Spleen (tissue), 11 donors: ENCODE results near the gene FCRL6. TPM values are rescaled to one million over a fixed set of nuclear protein-coding genes. Genes with fewer than 3 reads are reported as not detected.

Experiments
- DNase-seq: peaks from one replicate; pipeline ENCODE4 v3.0.0-alpha.2; 2020
- H3K27ac ChIP-seq, 8 donors: fragments of 200-600 bp; sonication (generic) in 7 of 8; 1 replicate in 4 of 8; 2 replicates in 4 of 8; pipeline versions ENCODE4 v1.5.0 to v1.8.0; 2016 to 2021; ENCODE audit warnings: inconsistent platforms in 4 of 8, mild to moderate bottlenecking in 4 of 8, moderate library complexity in 1 of 8
- H3K27me3 ChIP-seq, 7 donors: fragments of 200-600 bp; sonication (generic) in 6 of 7; replicated peaks in 1 of 7; 1 replicate in 4 of 7; 2 replicates in 3 of 7; pipeline versions ENCODE4 v1.5.0 to v1.8.0; 2016 to 2021; ENCODE audit warnings: inconsistent platforms in 3 of 7, mild to moderate bottlenecking in 1 of 7
- H3K36me3 ChIP-seq, 6 donors: fragments of 200-600 bp; sonication (generic) in 5 of 6; 1 replicate in 4 of 6; 2 replicates in 2 of 6; pipeline versions ENCODE4 v1.5.0 to v1.8.0; 2016 to 2021; ENCODE audit warnings: inconsistent platforms in 2 of 6
- H3K4me1 ChIP-seq, 6 donors: fragments of 200-600 bp; sonication (generic) in 5 of 6; 1 replicate in 3 of 6; 2 replicates in 3 of 6; pipeline versions ENCODE4 v1.5.0 to v1.8.0; 2016 to 2021; ENCODE audit warnings: inconsistent platforms in 3 of 6
- H3K4me3 ChIP-seq, 8 donors: fragments of 200-600 bp; sonication (generic) in 7 of 8; 1 replicate in 4 of 8; 2 replicates in 4 of 8; pipeline versions ENCODE4 v1.5.0 to v1.8.0; 2016 to 2021; ENCODE audit warnings: inconsistent platforms in 4 of 8, mild to moderate bottlenecking in 4 of 8, moderate library complexity in 2 of 8
- H3K9me3 ChIP-seq, 8 donors: fragments of 200-600 bp; sonication (generic) in 7 of 8; 1 replicate in 4 of 8; 2 replicates in 4 of 8; pipeline versions ENCODE4 v1.5.0 to v1.8.0; 2016 to 2021; ENCODE audit warnings: inconsistent platforms in 4 of 8
- POLR2A ChIP-seq, 3 donors: fragments of 450-650 bp; IDR thresholded peaks; one replicate each; pipeline ENCODE4 v1.5.1; 2017; ENCODE audit warnings: antibody characterized with exemption in 3 of 3, mild to moderate bottlenecking in 1 of 3
- POLR2AphosphoS5 ChIP-seq, 3 donors: sonication (generic); formaldehyde crosslinking; IDR thresholded peaks; one replicate each; pipeline ENCODE4 v1.5.1; 2017; ENCODE audit warnings: antibody characterized with exemption in 3 of 3
- WGBS, 5 donors: extraction: QIAGEN DNeasy Blood & Tissue Kit in 3 of 5; methylation state at CpG; one replicate each; pipeline versions ENCODE4 v1.1.5 to v1.1.7; 2013 to 2018; 5-methylcytosine and 5-hydroxymethylcytosine counted together
- intact Hi-C: fragments of 100-400 bp; cut with DNase I; formaldehyde crosslinking; loops from one replicate; pipeline ENCODE4 v1.15.0; 2023; ENCODE audit warnings: low total_unique reads
- polyA plus RNA-seq, 3 donors: library from polyadenylated mRNA; stranded (reverse); fragments of 200-250 nt; gene quantifications; one replicate each; pipeline ENCODE4 v1.2.1, GENCODE V29; 2013
- total RNA-seq, 7 donors: library from RNA; depleted of rRNA in 3 of 7; stranded (reverse); fragments of >200 nt in 3 of 7; fragmentation: NEBNext Ultra II Directional in 4 of 7; extraction: Animal tissue kit (Norgen Biotek cat#: 25700) in 4 of 7; gene quantifications; one replicate each; pipeline versions ENCODE4 v1.1.0 to v1.2.1, GENCODE V29; 2016 to 2021
- TF ChIP-seq, protein P1 (sequence below), 11 experiments: fragments of 200-600 bp in 7 of 11; fragments of 450-650 bp in 4 of 11; sonication (generic) in 4 of 11; IDR thresholded peaks in 8 of 11; conservative IDR thresholded peaks in 3 of 11; 1 replicate in 7 of 11; 2 replicates in 4 of 11; pipeline versions ENCODE4 v1.4.0 to v1.8.0; 2016 to 2021; ENCODE audit warnings: antibody characterized with exemption in 11 of 11, inconsistent platforms in 4 of 11, mild to moderate bottlenecking in 1 of 11
- donor health status: healthy with polysubstance abuse.
- donor health status: DM: no; HTN: no; CAD: no; lungs with moderate emphysema.
- donor health status: DM: no; HTN: no; CAD: no.
- donor health status: Bipolar disorder and iron deficiency.
- donor health status: healthy.
- donor health status: DM: no; HTN: no; CAD: no.
- donor health status: DM: yes; HTN: yes; CAD: no.

The FCRL6 gene
- total and polyA plus RNA-seq, 10 donors, result 0.52 to 24.4 (median 13.3) TPM

DNA sequence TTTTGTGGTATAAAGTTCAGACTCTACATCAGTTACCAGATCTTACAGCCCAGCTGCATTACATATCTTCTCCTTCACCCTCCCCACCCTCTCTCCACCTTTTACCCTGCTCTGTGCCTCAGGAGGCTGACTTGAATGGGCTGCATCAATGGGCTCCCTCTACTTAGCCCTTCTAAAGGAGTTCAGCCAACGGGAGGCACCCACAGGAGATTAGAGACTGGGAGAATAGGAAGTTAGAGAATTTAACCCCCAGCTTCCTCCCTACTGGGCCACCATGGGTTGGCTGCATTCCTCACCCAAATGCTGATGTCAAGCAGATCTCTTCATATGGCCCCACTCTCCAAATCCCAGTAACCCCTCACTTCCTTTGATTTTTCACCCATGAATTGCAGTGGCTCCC is 38.5 kb upstream of the FCRL6 start:
- DNase-seq, result no peak
- TF ChIP-seq, protein P1, sequence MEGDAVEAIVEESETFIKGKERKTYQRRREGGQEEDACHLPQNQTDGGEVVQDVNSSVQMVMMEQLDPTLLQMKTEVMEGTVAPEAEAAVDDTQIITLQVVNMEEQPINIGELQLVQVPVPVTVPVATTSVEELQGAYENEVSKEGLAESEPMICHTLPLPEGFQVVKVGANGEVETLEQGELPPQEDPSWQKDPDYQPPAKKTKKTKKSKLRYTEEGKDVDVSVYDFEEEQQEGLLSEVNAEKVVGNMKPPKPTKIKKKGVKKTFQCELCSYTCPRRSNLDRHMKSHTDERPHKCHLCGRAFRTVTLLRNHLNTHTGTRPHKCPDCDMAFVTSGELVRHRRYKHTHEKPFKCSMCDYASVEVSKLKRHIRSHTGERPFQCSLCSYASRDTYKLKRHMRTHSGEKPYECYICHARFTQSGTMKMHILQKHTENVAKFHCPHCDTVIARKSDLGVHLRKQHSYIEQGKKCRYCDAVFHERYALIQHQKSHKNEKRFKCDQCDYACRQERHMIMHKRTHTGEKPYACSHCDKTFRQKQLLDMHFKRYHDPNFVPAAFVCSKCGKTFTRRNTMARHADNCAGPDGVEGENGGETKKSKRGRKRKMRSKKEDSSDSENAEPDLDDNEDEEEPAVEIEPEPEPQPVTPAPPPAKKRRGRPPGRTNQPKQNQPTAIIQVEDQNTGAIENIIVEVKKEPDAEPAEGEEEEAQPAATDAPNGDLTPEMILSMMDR (IDR thresholded peaks at IDR 0.05 in 8 of 11, conservative IDR thresholded peaks at IDR 0.05 in 3 of 11), result no peak
- TF ChIP-seq POLR2AphosphoS5 (IDR thresholded peaks at IDR 0.05), result no peak
- no peak for TF ChIP-seq POLR2A (IDR thresholded peaks at IDR 0.05)
- H3K4me1 ChIP-seq, result no peaks in the 10 kb centered on the region
- no peaks in the 10 kb centered on the region for H3K36me3 ChIP-seq
- H3K27ac ChIP-seq, result no peak overlapping the region
- no peak overlapping the region for H3K4me3 ChIP-seq
- intact Hi-C loops, result no loop called here
- H3K27me3 ChIP-seq, result peaks cover 0 to 9% (median 0%) of the 10 kb centered on the region in 7 donors
- 13 to 22% (median 17%) methylated on average over 1 of the region's 1 CpG for WGBS, 5 donors
- no peaks in the 10 kb centered on the region for H3K9me3 ChIP-seq

DNA sequence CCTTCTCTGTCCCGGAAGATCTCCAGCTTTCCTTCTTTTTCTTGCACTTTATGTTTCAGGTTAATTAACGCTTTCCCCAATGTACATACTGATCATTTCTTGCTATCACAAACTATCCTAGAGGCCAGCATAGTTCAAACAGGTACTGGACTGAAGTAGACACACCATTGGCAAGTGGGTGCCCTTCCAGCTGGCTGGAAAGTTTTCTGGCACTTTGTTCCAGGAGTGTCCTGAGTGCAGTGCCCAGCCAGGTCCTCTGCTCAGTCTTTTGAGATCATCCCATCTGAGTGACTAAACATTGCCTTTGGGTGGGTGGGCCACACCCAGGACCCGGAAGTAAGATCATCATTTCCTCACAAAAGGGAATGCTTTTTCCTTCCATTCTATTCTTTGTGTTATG is 36.4 kb upstream of the FCRL6 start:
- H3K4me1 ChIP-seq, result no peaks in the 10 kb centered on the region
- H3K27ac ChIP-seq, result no peak overlapping the region
- H3K27me3 ChIP-seq, result peaks cover 0 to 9% (median 0%) of the 10 kb centered on the region in 7 donors
- TF ChIP-seq POLR2AphosphoS5 (IDR thresholded peaks at IDR 0.05) (no peak), POLR2A (IDR thresholded peaks at IDR 0.05) (no peak)
- TF ChIP-seq, protein P1 (IDR thresholded peaks at IDR 0.05 in 8 of 11, conservative IDR thresholded peaks at IDR 0.05 in 3 of 11), result no peak
- no peaks in the 10 kb centered on the region for H3K36me3 ChIP-seq
- no peak overlapping the region for H3K4me3 ChIP-seq
- no peak for DNase-seq
- 76 to 91% (median 87%) methylated on average over 3 of the region's 3 CpGs for WGBS, 5 donors
- intact Hi-C loops, result no loop called here
- H3K9me3 ChIP-seq, result no peaks in the 10 kb centered on the region

DNA sequence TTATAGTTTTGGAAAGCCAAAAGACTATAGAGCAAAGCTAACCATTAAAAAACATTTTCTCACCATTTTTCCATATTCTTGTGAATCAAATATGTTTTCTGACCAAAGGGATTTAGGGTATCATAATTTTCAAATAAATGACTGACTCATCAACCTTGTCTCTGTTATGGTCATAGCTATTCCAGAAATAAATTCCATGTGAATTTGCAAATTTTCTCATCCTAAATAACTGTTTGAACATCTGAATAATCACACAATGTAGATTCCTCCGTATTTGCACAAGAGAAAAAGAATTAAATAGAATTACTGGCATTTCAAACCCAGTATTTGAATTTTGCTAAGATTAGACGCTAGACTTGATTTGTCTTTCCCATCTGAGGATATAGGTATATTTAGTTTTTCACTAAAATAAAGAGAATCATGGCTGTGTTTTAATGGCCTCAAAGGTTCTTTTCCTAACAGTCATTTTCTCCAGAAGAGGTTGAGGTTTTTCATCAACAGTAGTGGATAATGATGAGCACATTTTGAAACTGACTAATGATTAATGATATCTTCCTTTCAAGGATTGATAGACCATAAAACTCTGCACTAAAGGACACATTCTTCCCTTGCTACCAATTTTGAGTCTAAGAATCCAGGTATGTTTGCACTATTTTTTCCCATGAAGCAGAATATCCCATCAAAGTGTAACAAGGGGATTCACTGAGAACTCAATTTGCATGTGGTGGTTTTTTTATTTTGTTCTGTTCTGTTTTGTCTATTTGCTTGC is 30.8 kb upstream of the FCRL6 start:
- TF ChIP-seq POLR2AphosphoS5 (IDR thresholded peaks at IDR 0.05) (no peak), POLR2A (IDR thresholded peaks at IDR 0.05) (no peak)
- TF ChIP-seq, protein P1 (IDR thresholded peaks at IDR 0.05 in 8 of 11, conservative IDR thresholded peaks at IDR 0.05 in 3 of 11), result no peak
- 84 to 96% (median 89%) methylated on average over 2 of the region's 2 CpGs for WGBS, 5 donors
- Histone ChIP-seq H3K36me3 (no peaks in the 10 kb centered on the region), H3K4me1 (no peaks in the 10 kb centered on the region), H3K9me3 (no peaks in the 10 kb centered on the region), H3K4me3 (no peak overlapping the region), H3K27ac (no peak overlapping the region), H3K27me3 (peaks cover 0 to 10% (median 0%) of the 10 kb centered on the region in 7 donors)
- no peak for DNase-seq
- intact Hi-C loops, result no loop called here

DNA sequence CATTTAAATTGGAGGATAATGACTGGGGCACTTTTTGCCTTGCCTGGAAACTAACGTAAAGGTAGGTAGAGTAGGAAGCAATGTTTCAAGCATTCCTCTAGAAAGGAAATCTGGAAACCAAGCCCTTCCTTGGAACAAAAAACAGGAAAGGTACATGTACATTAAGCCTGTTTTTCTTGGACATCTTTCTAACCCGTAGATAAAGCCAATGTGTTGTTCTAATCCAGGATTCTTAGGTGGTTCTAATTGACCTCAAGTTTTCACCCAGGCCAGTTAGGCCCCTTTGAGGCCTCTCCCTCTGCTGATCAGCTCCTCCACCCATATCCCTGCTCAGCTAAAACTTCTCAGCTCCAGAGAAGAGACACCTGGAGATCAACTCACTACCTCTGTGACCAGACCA is 27.7 kb upstream of the FCRL6 start:
- TF ChIP-seq POLR2A (IDR thresholded peaks at IDR 0.05) (no peak), POLR2AphosphoS5 (IDR thresholded peaks at IDR 0.05) (no peak)
- TF ChIP-seq, protein P1 (IDR thresholded peaks at IDR 0.05 in 8 of 11, conservative IDR thresholded peaks at IDR 0.05 in 3 of 11), result no peak
- intact Hi-C loops, result no loop called here
- H3K27ac ChIP-seq, result no peak overlapping the region
- no peak for DNase-seq
- 63 to 82% (median 74%) methylated on average over 2 of the region's 2 CpGs for WGBS, 5 donors
- H3K36me3 ChIP-seq, result no peaks in the 10 kb centered on the region
- H3K4me1 ChIP-seq, result peaks cover 0 to 7% (median 2%) of the 10 kb centered on the region in 6 donors
- no peak overlapping the region for H3K4me3 ChIP-seq
- peaks cover 0 to 10% (median 0%) of the 10 kb centered on the region in 7 donors for H3K27me3 ChIP-seq
- no peaks in the 10 kb centered on the region for H3K9me3 ChIP-seq
